Daoy (cell line): Measurements from ENCODE around the gene GRID2. TPM values are rescaled to one million over a fixed set of nuclear protein-coding genes. Genes with fewer than 3 reads are reported as not detected.

Source experiments
- DNase-seq: peaks from one replicate; pipeline ENCODE4 v3.0.0-alpha.2; 2015; ENCODE audit warnings: low read depth
- total RNA-seq: library from RNA; depleted of rRNA; stranded (reverse); fragments of >200 nt; shearing (Covaris generic); gene quantifications from 2 replicates; pipeline ENCODE4 v1.2.3, GENCODE V29; 2014

The GRID2 gene
- total RNA-seq, 1 experiment from 2014 or later, result 3.5 TPM

DNA sequence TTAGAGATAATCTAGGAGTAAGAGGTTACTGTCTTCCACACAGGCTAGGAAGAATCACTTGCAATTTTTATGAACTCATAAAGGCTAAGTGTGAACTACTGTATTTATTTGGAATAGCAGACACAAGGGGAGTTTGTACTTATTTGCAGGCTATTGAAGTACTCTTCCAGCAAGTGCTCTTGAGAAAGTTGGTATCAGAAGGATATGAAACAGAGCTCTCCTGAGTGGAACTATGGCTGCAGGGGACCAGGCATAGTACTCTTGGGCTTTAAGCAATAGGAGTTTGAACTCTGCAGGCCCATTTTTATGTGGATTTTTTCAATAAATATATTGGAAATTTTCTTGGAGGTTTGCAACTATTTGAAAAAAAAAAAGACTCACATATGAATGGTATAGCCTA lies 768.5 kb downstream of the GRID2 start:
- DNase-seq, result no peak

DNA sequence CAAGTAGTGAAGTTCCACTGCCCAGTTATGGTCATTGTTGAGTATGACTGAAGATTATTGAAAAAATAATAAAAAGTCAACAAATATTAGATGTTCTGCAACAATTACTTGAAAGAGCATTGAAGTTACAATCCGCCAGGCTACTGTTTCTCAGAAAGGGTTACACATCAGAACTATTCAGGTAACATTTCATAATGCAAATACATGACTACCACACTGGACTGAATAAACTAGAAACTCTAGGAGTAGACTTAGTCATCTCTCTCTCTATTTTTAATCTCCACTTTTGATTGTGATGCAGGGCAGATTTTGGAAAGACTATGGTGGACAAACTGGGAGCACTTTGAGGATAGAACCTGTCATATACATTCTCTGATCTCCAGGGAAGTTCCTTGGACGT lies 776.5 kb downstream of the GRID2 start:
- no peak for DNase-seq

GRCh38 chr4:93084599-93085305 lies 781.0 kb downstream of the GRID2 start:
- DNase-seq, result no peak

DNA sequence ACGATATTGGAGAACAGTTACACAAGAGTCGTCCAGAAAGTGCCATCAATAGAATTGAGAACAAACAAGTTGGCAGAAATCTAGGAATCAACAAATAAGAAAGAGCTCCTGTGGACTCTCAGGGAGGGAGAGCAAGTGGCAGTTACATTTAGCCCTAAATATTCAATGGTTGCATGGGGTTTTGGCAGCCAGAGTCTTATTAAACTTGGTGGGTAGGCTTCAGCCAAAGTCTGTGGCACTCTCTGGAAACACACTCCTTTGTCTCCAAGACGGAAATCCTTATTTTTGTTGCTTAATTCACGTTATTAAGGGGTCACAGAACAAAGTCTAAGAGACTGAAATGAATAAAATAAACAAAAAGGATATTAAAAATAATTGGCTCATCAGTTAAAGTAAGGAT lies 782.6 kb downstream of the GRID2 start:
- no peak for DNase-seq

- DNase-seq, result no peak
These were observed 789.0 kb downstream of the GRID2 start for GRCh38 chr4:93092765-93093164.

GRCh38 chr4:93103042-93103441 lies 799.3 kb downstream of the GRID2 start:
- peak; percentile 0 for DNase-seq

DNA sequence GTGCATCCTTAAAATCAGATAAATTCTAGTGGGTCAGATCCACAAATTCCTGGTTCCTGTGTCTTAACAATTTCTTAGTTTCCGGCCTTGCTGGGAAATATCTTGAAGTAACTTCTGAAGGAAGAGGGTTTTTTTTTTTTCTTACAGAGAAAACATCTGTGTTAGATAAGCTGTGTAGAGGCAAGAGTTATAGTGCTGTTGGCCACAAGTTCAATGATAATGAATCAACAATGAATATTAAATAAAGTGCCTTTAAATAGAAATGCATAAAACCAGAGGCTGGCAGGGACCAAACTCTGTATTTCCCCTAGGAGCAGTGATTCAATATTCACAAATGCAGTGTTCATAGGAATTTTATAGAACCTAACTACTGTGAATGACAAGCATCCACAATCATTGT lies 812.9 kb downstream of the GRID2 start:
- no peak for DNase-seq

GRCh38 chr4:93127489-93127888 lies 823.7 kb downstream of the GRID2 start:
- no peak for DNase-seq

- no peak for DNase-seq
These were observed 828.9 kb downstream of the GRID2 start for GRCh38 chr4:93132631-93133030.

DNA sequence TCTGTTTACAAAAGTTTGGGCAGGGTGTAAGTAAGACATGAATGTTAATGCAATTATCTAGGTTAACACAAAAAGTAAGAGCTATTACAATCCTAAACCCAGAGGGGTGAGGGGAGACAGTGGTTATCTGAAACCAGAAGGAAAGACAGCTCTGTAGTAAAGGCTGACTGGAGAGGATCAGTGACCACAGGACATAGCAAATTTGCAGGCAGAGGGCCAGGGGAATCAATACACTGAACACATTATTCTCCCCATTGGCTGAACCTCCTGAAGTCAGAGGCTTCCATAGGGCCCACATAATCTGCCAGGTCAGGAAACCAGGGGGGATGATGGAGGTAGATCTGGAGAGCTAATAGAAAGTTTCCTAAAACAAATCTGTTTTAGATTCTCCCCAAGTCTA lies 835.4 kb downstream of the GRID2 start:
- DNase-seq, result no peak

- no peak for DNase-seq
These were observed 840.1 kb downstream of the GRID2 start for GRCh38 chr4:93143902-93144301.

GRCh38 chr4:93144644-93145043 lies 840.9 kb downstream of the GRID2 start:
- no peak for DNase-seq

DNA sequence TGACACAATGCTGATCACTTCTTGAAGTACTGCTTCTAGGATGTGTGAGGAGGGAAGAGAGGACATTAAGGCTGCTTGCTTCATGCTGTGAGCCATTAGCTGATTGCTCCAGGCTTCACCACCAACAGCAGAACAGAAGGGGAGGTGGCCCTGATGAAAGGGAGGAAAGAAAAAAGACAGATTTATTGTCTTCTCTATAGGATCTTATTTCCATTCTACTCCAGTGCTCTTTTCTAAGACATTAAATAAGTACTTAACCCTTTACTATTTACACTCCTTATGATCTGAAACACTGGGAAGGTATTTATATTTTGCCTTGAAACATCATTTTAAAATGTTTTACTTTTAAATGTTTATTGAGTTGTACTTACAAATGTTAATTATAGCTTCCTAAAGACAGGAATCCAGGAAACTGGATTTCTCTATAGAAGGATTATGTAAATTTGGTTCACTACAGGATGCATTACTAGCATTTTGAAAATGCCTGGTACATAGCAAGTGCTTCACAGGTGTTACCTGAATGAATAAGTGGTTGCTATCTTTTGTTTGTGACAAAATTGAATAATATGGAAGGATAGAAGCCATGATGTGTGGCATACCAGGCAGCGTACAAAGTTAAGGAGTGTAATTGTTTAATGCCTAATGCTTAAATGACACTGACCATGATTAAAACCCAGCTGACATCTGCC lies 843.9 kb downstream of the GRID2 start:
- DNase-seq, result no peak

- no peak for DNase-seq
These were observed 848.7 kb downstream of the GRID2 start for GRCh38 chr4:93152491-93152890.

DNA sequence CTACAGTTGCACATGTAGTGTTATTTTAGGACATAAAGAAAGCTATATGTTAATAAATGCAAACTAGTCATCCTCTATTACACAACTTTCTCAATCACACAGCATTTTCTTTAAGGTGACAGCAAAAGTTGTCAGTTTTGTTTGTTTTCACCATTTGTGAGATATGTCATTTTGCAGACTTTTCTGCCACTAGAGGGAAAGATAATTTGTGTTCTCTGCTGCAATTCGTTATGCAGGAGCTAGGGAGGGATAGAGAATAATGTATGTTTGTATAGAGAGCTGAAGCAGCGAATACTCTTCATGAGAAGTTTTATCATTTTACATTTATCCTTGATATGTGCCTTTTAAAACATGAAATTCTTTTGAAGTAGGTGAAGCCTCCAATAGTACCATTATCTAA lies 854.2 kb downstream of the GRID2 start:
- DNase-seq, result no peak

- no peak for DNase-seq
These were observed 864.3 kb downstream of the GRID2 start for GRCh38 chr4:93168053-93168452.

- DNase-seq, result no peak
These were observed 866.2 kb downstream of the GRID2 start for GRCh38 chr4:93169966-93170365.

- no peak for DNase-seq
These were observed 870.8 kb downstream of the GRID2 start for GRCh38 chr4:93174598-93174997.

DNA sequence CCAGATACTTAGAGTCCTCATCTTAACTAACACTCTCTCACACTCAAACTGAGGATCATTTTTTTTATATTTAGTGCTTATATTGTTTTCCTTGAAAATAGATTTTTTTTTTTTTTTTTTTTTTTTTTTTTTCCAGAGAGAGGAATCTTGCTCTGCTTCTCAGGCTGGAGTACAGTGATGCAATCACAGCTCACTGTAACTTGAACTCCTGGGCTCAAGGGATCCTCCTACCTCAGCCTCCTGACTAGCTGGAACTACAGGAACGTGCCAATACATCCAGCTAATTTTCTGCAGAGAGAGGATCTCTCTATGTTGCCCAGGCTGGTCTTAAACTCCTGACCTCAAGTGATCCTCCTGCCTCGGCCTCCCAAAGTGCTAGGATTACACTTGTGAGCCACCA lies 874.5 kb downstream of the GRID2 start:
- DNase-seq, result no peak

- no peak for DNase-seq
These were observed 875.3 kb downstream of the GRID2 start for GRCh38 chr4:93179044-93179443.

DNA sequence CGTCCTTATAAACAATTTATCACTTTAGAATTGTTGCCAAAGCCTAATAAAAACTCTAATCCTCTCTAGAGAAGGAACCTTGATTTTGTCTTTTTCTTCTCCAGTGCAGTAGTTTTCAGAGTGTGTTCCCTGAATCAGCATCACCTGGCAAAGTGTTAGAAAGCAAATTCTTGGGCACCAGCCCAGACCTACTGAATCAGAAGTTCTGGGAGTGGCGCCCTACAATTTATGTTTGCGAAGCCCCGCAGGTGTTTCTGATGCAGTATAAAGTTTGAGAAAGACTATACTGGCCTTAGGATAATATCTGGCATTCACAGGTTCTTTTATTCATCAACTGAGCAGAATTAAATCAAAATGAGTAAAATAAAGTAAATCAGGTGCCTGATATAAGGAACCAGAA lies 879.0 kb downstream of the GRID2 start:
- no peak for DNase-seq

DNA sequence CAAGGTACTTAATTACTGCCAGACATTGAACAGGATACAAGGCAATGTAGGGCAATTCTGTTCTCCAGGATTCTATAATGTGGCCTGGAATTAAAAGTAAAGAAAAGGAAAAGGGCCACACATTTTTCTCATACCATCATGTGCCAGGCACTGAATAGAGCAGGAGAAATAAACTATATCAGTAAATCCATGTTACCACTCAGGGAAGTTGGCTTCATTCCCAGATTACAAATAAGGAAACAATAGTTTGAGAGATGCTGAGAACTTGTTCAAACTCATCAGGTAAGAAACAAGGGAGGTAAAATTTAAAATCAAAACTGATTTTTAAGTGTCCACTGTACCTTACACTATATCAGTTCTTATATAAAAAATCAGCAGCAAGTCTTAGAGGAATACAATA lies 879.8 kb downstream of the GRID2 start:
- no peak for DNase-seq

DNA sequence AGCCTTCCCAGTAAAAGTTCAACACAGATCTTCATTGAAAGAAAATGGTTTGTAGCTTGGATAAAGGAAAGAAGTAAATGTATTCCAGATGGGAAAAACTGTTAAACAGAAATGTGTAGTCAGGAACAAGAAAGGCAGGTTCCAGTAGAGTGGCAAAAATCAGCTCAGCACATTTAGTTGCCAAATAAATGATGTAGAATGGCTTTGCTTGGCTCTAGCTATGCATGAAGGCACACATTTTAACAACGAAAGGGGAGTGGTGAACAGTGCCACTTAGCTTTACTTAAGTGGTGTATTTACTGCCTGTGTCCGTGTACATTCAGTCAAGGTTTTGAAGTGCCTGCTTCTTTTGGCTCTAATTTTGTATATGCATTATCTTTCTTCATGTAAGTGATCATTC lies 880.3 kb downstream of the GRID2 start:
- no peak for DNase-seq

GRCh38 chr4:93186846-93187245 lies 883.1 kb downstream of the GRID2 start:
- no peak for DNase-seq
